Measurements from ENCODE around the gene INVS. TPM values are rescaled to one million over a fixed set of nuclear protein-coding genes. Genes with fewer than 3 reads are reported as not detected.
"Not testable (repeated sequence)": the region's sequence is repeated elsewhere in the genome, so short reads cannot be mapped to it uniquely, and the experiment has no call there.

Gene INVS
- total and polyA plus RNA-seq, 2 experiments from 2014 or later = 4.1 to 8.7 TPM

GRCh38 chr9:100092066-100092465 lies 7.0 kb upstream of the INVS start (continued):
- TF ChIP-seq, protein P1, sequence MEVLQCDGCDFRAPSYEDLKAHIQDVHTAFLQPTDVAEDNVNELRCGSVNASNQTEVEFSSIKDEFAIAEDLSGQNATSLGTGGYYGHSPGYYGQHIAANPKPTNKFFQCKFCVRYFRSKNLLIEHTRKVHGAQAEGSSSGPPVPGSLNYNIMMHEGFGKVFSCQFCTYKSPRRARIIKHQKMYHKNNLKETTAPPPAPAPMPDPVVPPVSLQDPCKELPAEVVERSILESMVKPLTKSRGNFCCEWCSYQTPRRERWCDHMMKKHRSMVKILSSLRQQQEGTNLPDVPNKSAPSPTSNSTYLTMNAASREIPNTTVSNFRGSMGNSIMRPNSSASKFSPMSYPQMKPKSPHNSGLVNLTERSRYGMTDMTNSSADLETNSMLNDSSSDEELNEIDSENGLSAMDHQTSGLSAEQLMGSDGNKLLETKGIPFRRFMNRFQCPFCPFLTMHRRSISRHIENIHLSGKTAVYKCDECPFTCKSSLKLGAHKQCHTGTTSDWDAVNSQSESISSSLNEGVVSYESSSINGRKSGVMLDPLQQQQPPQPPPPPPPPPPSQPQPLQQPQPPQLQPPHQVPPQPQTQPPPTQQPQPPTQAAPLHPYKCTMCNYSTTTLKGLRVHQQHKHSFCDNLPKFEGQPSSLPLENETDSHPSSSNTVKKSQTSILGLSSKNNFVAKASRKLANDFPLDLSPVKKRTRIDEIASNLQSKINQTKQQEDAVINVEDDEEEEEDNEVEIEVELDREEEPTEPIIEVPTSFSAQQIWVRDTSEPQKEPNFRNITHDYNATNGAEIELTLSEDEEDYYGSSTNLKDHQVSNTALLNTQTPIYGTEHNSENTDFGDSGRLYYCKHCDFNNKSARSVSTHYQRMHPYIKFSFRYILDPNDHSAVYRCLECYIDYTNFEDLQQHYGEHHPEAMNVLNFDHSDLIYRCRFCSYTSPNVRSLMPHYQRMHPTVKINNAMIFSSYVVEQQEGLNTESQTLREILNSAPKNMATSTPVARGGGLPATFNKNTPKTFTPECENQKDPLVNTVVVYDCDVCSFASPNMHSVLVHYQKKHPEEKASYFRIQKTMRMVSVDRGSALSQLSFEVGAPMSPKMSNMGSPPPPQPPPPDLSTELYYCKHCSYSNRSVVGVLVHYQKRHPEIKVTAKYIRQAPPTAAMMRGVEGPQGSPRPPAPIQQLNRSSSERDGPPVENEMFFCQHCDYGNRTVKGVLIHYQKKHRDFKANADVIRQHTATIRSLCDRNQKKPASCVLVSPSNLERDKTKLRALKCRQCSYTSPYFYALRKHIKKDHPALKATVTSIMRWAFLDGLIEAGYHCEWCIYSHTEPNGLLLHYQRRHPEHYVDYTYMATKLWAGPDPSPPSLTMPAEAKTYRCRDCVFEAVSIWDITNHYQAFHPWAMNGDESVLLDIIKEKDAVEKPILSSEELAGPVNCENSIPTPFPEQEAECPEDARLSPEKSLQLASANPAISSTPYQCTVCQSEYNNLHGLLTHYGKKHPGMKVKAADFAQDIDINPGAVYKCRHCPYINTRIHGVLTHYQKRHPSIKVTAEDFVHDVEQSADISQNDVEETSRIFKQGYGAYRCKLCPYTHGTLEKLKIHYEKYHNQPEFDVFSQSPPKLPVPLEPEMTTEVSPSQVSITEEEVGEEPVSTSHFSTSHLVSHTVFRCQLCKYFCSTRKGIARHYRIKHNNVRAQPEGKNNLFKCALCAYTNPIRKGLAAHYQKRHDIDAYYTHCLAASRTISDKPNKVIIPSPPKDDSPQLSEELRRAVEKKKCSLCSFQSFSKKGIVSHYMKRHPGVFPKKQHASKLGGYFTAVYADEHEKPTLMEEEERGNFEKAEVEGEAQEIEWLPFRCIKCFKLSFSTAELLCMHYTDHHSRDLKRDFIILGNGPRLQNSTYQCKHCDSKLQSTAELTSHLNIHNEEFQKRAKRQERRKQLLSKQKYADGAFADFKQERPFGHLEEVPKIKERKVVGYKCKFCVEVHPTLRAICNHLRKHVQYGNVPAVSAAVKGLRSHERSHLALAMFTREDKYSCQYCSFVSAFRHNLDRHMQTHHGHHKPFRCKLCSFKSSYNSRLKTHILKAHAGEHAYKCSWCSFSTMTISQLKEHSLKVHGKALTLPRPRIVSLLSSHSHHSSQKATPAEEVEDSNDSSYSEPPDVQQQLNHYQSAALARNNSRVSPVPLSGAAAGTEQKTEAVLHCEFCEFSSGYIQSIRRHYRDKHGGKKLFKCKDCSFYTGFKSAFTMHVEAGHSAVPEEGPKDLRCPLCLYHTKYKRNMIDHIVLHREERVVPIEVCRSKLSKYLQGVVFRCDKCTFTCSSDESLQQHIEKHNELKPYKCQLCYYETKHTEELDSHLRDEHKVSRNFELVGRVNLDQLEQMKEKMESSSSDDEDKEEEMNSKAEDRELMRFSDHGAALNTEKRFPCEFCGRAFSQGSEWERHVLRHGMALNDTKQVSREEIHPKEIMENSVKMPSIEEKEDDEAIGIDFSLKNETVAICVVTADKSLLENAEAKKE (CRISPR knock-in tag; IDR thresholded peaks at IDR 0.05) = no peak
- TF ChIP-seq EZH2phosphoT487 (IDR thresholded peaks at IDR 0.05; ENCODE audit: unreplicated experiment) (no peak), STAT1 (IDR thresholded peaks at IDR 0.05; ENCODE audit: unreplicated experiment) (no peak)

GRCh38 chr9:100094411-100094810 lies 4.6 kb upstream of the INVS start:
- peaks cover 10% of the 10 kb centered on the region for H3K27me3 Mint-ChIP-seq (ENCODE audit: insufficient read depth, low read depth, poor library complexity)
- not testable (repeated sequence) for H3K36me3 ChIP-seq (ENCODE audit: insufficient read depth); H3K27ac Mint-ChIP-seq; H3K4me2 ChIP-seq; H3K9me2 ChIP-seq (ENCODE audit: insufficient read depth); H3K4me3 ChIP-seq; DNase-seq (ENCODE audit: low spot score); H3K4me3 Mint-ChIP-seq; H3F3A ChIP-seq (replicated peaks; ENCODE audit: low read depth); H3K36me3 Mint-ChIP-seq (ENCODE audit: low read depth); ATAC-seq; H3K4me1 Mint-ChIP-seq; H3K27ac ChIP-seq (ENCODE audit: low read depth); H3K4me1 ChIP-seq (ENCODE audit: insufficient read depth); H3K9me3 Mint-ChIP-seq; H3K27me3 ChIP-seq (ENCODE audit: insufficient read depth); H2AFZ ChIP-seq
- Histone ChIP-seq H3K79me2 (replicated peaks; ENCODE audit: insufficient read depth) (peaks cover 76% of the 10 kb centered on the region), H4K20me1 (replicated peaks; ENCODE audit: insufficient read depth) (peaks cover 12% of the 10 kb centered on the region; the same call in 1 of the 2 replicates)

DNA sequence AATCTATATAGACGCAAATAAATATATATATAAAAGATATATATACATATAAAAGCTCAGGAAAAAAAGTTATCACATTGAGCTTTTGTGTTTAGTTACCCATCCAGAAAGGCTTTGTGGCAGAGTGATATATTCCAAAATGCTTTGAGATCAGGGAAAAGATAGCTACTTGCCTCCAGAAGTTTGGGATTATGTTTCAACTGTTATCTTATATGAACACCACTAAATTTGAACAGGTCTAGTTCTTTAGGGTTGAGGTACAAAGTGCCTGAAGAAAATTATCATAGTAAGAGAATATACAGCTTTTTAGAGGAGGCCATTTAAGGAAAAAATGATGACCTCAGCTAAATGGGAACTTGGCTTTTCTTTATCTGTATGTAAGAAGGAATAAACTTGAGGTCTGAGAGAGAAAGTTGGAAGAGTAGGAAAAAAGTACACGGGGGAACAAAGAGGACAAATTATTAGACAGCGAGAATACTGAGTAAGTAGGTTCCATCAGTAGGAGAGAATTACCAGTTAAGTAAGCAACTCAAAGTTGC lies 2.6 kb upstream of the INVS start:
- no peaks in the 10 kb centered on the region for H3K36me3 Mint-ChIP-seq (ENCODE audit: low read depth)
- H2AFZ ChIP-seq = no peak overlapping the region
- TF ChIP-seq, protein P2, sequence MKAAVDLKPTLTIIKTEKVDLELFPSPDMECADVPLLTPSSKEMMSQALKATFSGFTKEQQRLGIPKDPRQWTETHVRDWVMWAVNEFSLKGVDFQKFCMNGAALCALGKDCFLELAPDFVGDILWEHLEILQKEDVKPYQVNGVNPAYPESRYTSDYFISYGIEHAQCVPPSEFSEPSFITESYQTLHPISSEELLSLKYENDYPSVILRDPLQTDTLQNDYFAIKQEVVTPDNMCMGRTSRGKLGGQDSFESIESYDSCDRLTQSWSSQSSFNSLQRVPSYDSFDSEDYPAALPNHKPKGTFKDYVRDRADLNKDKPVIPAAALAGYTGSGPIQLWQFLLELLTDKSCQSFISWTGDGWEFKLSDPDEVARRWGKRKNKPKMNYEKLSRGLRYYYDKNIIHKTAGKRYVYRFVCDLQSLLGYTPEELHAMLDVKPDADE (IDR thresholded peaks at IDR 0.05) = no peak
- TF ChIP-seq EZH2phosphoT487 (IDR thresholded peaks at IDR 0.05; ENCODE audit: unreplicated experiment) (no peak), JUNB (IDR thresholded peaks at IDR 0.05; ENCODE audit: unreplicated experiment) (no peak)
- TF ChIP-seq, protein P3, sequence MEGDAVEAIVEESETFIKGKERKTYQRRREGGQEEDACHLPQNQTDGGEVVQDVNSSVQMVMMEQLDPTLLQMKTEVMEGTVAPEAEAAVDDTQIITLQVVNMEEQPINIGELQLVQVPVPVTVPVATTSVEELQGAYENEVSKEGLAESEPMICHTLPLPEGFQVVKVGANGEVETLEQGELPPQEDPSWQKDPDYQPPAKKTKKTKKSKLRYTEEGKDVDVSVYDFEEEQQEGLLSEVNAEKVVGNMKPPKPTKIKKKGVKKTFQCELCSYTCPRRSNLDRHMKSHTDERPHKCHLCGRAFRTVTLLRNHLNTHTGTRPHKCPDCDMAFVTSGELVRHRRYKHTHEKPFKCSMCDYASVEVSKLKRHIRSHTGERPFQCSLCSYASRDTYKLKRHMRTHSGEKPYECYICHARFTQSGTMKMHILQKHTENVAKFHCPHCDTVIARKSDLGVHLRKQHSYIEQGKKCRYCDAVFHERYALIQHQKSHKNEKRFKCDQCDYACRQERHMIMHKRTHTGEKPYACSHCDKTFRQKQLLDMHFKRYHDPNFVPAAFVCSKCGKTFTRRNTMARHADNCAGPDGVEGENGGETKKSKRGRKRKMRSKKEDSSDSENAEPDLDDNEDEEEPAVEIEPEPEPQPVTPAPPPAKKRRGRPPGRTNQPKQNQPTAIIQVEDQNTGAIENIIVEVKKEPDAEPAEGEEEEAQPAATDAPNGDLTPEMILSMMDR (conservative IDR thresholded peaks at IDR 0.05; ENCODE audit: low read depth in 2 of 2) = no peak
- H3K79me2 ChIP-seq (replicated peaks; ENCODE audit: insufficient read depth) = peaks cover 65% of the 10 kb centered on the region
- ATAC-seq = no peak
- peaks cover 12% of the 10 kb centered on the region for H3K27me3 Mint-ChIP-seq (ENCODE audit: insufficient read depth, low read depth, poor library complexity)
- no peaks in the 10 kb centered on the region for H3F3A ChIP-seq (replicated peaks; ENCODE audit: low read depth)
- no peak overlapping the region for H3K4me3 ChIP-seq
- peaks cover 12% of the 10 kb centered on the region; the same call in 1 of the 2 replicates for H4K20me1 ChIP-seq (replicated peaks; ENCODE audit: insufficient read depth)
- DNase-seq (ENCODE audit: low spot score) = no peak
- no peaks in the 10 kb centered on the region for H3K9me3 Mint-ChIP-seq
- H3K27ac ChIP-seq (ENCODE audit: low read depth) = no peak overlapping the region
- H3K27me3 ChIP-seq (ENCODE audit: insufficient read depth) = no peaks in the 10 kb centered on the region
- H3K4me1 ChIP-seq (ENCODE audit: insufficient read depth) = peaks cover 13% of the 10 kb centered on the region; the same call in 1 of the 2 replicates
- H3K9me2 ChIP-seq (ENCODE audit: insufficient read depth) = no peaks in the 10 kb centered on the region
- H3K4me1 Mint-ChIP-seq = peaks cover 11% of the 10 kb centered on the region
- no peaks in the 10 kb centered on the region for H3K36me3 ChIP-seq (ENCODE audit: insufficient read depth)
- no peak overlapping the region for H3K27ac Mint-ChIP-seq
- H3K4me3 Mint-ChIP-seq = no peak overlapping the region
- no peak overlapping the region for H3K4me2 ChIP-seq

Data from GM23338 (cell line).